ENCODE measurements around the gene SLIT1.

DNA sequence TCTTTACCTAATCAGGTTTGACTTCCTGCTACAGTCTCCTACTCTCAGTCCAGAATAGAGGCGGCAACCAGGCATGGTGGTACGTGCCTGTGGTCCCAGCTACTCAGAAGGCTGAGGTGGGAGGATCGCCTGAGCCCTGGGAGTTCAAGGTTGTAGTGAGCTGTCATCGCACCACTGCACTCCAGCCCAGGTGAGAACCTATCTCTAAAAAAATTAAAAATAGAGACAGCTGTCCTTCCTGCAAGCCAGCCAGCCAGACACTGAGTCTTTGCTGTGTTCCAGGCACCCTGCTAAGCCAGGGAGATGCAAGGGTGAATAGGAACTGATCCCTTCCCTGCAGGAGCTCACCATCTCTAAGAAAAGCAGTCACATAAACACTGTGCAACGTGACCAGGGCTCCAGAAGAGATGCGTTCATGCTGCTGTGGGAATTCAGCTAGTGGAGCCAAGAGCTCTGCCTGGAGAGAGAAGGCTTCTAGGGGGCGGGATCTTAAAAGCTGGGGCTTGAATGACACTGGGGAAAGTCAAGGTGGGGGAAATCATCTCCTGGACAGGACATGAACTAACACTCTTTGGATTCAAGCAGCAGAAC, 22.1 kb upstream of the SLIT1 start:
- TF ChIP-seq, protein P1, sequence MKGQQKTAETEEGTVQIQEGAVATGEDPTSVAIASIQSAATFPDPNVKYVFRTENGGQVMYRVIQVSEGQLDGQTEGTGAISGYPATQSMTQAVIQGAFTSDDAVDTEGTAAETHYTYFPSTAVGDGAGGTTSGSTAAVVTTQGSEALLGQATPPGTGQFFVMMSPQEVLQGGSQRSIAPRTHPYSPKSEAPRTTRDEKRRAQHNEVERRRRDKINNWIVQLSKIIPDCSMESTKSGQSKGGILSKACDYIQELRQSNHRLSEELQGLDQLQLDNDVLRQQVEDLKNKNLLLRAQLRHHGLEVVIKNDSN (IDR thresholded peaks at IDR 0.05) = no peak
- TF ChIP-seq TAF1 (IDR thresholded peaks at IDR 0.05; ENCODE audit: low read depth) = no peak
- TF ChIP-seq FOXM1 (IDR thresholded peaks at IDR 0.05; ENCODE audit: borderline replicate concordance, low read depth) = no peak
